Erythroblast (primary cell): ENCODE results near the gene ADGRD2.

Source experiments
- GATA1 ChIP-seq: IDR thresholded peaks from 2 replicates; pipeline ENCODE4 v1.6.1; 2011; ENCODE audit warnings: low read depth, mild to moderate bottlenecking, control low read depth, low read length, moderate library complexity
- POLR2A ChIP-seq: IDR thresholded peaks from 2 replicates; pipeline ENCODE4 v1.6.1; 2011; ENCODE audit warnings: mild to moderate bottlenecking, low read length

GRCh38 chr9:124457079-124457886 is 7.0 kb downstream of the ADGRD2 start:
- TF ChIP-seq POLR2A: no peak
- no peak for TF ChIP-seq GATA1
